Kasumi-1 (cell line): ENCODE data around the gene JTB.
A peak's percentile ranks its signal among the peaks of the same experiment; 100 is the strongest.

Experiments
- DNase-seq, 2 experiments: peaks; one replicate each; lab custom pipeline; 2025; lab: John Stamatoyannopoulos, UW

Gene JTB

DNA sequence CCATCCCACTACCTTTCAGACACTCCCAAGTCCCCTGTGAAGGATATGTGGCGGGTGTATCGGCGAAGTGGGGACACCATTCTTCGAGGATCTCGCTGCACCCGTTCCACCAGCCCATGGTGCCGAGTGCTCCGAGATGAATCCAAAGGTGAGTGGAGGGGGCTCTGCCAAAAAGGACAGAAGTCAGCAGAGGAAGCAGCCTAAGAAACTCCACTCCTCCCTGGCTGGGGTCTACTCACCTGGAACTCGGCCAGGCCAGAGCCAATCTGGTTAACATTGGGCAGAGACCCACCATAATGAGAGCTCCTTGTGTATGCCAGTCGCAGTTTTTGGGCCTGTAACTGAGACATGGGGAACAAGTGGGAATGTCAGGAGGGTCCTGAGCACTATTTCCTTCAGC lies 22.6 kb downstream of the JTB start:
- DNase-seq, result no peak

GRCh38 chr1:153953859-153954365 lies 23.6 kb downstream of the JTB start:
- no peak for DNase-seq

- DNase-seq, result no peak
Measured at GRCh38 chr1:153951801-153952200, 25.7 kb downstream of the JTB start.

DNA sequence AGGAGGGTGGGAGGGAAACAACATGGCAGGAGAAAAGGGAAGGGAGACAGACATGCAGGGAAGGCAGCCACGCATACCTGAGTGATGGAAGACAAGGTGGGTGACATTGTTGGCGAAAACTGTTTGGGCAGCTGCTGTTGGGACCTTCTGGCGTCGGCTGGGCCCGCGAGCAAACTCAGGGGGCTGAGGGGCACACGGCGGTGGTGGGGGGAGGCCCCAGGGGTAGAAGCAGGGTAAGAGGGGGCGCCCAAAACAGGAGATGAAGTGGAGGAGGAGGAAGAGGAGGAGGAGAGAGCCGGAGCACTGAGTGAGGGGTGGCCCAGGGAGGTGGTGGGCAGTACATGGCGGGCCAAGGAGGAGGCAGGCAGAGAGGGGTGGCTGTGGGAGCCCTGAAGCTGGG lies 26.3 kb downstream of the JTB start:
- DNase-seq, result no peak

DNA sequence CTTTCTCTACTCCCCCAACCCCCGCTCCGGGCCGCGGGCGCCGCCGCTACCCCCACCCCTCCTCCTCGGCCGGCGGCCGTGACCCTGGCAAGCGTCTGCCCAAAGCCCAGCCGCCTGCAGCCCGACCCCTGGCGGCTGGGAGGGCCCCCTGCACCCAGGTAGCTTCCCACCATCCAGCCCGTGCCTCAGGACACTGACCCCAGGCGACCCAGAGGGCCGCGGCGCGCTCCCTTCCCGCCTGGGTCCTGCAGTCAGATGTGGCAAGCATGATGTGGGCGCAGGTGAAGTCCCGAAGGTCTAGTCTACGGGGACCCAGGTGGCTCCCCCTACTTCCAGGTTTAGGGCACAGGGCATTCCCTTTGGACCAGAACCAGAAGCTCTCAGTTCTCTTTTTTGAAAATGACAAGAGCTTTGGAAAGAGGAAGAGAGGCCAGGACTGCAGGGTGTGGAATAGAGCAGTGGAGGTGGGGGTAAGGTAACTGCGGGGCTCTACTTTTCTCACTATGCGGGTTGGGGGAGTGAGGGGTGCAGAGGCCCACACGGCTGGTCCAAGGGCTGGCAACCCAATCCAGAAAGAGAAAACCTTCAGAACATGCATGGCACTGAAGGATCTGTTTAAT lies 30.7 kb downstream of the JTB start, which contains the start of gene DENND4B:
Gene DENND4B, minus strand, starts transcription at position 97 of the 620 bp plus-strand sequence. CDS start 2,344 bp downstream, outside the sequence.
- DNase-seq, result peak; percentile 61 to 71

GRCh38 chr1:153945795-153946621 lies 31.5 kb downstream of the JTB start:
- DNase-seq, result peak; percentile 87 to 91

DNA sequence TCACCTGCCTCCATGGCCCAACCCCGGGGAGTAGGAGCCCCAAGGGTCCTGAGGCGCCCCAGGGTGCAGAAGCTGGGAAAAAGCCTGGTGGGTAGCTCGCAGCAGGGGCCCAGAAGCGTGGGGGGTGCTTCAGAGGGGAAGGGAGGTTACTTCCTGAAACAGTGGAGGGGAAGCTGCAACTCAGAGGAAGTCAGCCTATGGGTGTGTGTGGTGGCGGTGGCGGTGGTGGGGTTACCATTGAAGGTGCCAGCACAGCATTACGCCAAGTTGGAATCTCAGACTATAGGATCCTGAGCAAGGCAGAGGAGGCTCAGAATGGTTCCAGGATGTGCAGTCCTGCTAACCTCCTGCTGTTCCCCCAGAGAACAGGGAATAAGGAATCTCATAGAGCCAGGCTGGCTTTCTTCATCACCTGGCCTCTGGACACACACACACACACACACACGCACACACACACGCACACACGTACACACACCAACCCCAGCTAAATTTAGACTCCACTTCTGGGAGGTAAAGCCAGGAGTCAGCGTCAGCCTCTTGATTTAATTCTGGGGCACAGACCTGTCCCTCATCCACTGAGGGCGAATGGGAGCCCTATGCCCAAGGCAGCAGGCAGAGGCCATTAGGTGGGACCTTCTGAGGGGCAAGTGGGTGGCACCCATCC lies 32.2 kb downstream of the JTB start:
- peak; percentile 92 to 93 for DNase-seq

- DNase-seq, result no peak
Measured at GRCh38 chr1:153944827-153945117, 32.7 kb downstream of the JTB start.

- no peak for DNase-seq
Measured at GRCh38 chr1:153944005-153944826, 33.3 kb downstream of the JTB start.

DNA sequence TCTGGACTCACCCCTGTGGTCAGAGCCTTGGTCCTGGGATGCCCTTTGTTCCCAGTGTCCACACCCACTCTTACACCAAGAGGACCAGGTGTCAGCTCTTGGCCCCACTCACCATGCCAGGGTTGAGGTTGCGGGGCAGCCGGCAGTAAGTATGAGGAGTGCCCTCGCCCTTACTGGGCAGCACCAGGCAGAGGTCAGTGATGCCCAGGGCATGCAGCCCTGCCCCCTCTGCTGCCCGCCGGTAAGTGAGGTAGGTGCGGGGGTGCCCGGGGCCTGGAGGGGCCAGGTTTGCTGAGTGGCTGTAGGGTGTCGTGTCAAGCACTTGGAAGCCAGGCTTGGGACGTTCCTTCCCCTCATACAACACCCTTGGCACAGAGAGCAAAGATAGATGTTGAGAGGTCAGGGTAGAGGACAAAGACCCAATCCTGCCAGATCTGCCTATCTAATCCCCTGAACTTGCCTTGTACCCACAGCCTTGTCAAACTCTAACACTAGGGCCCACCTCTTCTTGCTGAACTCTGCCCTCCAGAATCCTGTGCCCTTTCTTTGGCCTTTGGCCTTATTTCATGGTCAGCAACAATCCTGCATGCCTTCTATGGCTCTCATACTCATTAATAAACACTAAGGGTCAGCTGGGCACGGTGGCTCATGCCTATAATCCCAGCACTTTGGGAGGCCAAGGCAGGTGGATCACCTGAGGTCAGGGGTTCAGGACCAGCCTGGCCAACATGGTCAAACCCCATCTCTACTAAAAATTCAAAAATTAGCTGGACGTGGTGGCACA lies 34.5 kb downstream of the JTB start:
- no peak for DNase-seq

DNA sequence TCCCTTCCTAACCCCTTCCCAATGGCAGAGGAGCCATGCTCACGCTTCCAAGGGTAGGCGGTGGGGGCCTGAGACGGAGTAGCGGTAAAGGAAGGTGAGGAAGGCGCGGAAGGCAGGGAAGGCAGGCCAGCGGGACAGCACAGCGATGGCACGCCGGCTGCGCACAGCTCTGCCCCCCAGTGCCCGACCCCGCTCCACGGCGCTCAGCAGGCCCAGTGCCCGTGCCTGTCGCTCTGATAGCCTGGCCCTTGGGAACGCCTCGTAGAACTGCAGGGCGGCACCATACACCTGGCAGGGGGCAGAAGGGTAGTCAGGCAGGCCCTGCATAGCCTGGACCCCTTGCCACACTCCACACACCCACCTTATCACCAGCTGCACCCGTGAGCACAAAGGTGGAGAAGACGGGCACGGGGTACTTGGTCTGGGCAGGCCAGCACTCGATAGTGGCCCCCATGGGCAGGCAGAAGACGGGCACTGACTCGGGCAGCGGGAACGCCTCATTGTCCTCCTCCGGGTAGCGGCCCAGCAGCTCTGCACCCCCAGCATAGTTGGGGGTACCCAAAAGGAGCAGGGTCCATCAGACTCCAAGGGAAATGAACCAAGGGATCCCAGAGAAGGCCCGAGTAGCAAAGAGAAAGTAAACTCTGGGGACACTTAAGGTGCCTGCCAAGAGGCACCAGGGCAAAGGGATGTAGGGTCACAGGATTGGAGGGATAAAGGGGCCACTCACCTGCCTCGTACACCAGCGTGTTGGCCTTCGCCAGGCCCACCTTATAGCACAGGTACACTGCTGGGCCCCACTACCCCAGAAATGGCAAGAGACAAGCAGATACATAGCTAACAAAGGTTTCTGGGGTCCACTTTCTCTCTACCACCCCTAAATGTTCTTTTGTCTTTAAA lies 35.4 kb downstream of the JTB start:
- no peak for DNase-seq

GRCh38 chr1:153940756-153941155 lies 36.7 kb downstream of the JTB start:
- DNase-seq, result no peak

DNA sequence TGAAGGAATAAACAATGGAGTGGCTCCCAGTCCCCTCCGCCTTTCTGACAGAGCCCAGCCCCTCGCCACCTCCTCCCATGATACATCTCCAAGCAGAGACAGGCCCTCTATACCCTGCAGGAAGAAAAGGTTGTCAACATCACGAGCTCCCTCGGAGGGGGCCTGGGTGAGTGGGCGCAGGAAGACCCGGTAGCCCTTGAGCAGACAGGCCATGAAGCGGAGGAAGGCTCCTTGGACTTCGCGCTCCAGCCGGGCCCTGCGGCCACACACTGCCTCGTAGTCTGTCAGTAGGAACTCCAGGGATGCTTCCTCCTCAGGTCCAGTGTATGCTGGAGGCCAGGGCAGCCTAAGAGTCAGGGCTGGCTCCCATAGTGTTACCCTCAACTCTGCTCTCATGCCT lies 38.0 kb downstream of the JTB start:
- no peak for DNase-seq

DNA sequence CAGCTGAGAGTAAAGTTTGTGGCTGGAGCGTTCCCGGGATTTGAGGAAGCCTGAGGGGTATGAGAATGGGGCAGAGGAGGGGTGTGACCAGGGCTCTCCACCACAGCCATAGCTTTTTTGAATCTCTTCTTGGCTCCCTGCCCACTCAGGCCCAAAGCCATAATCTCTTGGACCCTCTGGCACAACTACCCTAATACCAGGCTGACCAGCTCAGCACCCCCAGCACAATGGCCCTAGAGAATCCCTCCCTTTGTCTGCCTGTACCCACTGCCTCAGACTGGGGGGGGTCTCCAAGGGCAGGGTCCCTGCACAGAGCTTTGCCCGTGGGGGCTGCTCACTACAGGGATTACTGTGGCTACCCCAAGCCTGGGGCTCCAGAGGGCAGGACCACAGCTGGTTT lies 38.5 kb downstream of the JTB start:
- no peak for DNase-seq

GRCh38 chr1:153937331-153937730 lies 40.1 kb downstream of the JTB start:
- no peak for DNase-seq

DNA sequence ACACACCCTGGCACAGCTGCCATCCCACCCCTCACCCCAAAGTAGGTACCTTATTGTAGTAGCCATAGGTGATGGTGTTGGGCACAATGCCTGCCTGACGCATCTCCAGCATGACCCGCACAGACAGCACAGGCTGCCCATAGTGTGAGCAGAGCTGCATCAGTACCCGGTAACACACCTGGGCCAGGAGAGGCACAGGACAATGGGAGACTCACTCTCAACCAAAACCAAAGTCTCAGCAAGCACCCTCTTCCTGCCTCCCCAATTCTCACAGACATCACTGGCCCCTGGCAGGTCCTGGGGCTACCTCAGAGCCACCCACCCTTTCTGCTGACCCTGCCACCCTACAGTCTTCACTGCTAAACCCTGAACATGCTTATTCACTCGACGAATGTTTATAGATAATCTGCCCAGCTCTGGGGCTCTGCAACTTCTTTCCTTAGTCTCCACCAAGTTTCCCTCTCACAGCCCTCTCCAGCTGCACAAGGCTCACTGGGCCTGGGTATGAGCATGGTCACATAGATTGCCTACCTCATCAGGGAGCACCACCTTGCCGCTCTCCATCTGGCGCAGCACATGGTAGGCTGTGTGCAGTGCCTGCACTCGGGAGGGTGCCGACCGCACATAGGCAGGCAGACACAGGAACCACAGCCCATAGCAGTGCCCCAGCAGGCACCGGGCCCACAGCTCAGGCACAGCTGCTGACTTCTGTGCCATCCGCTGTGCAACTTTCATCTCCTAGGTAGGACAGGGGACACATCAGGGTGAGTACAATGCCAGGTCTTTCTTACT lies 41.3 kb downstream of the JTB start:
- no peak for DNase-seq

- no peak for DNase-seq
Measured at GRCh38 chr1:153934746-153935145, 42.7 kb downstream of the JTB start.

GRCh38 chr1:153933955-153934354 lies 43.5 kb downstream of the JTB start:
- DNase-seq, result no peak

- no peak for DNase-seq
Measured at GRCh38 chr1:153933430-153933829, 44.0 kb downstream of the JTB start.
